22Rv1 (cell line): ENCODE data around the gene C1orf198.

Experiments
- H3K27ac ChIP-seq: fragments of 450-650 bp; 2 replicates; pipeline ENCODE4 v1.5.1; 2017
- ZFX ChIP-seq: fragments of 450-650 bp; IDR thresholded peaks from 2 replicates; pipeline ENCODE4 v1.6.1; 2017; ENCODE audit warnings: antibody characterized with exemption, borderline replicate concordance
- TF ChIP-seq, protein P1 (sequence below): fragments of 450-650 bp; IDR thresholded peaks from 2 replicates; pipeline ENCODE4 v1.5.1; 2017; ENCODE audit warnings: mild to moderate bottlenecking

Gene C1orf198

GRCh38 chr1:230909974-230910754 lies 41.8 kb upstream of the C1orf198 start:
- no peak overlapping the region for H3K27ac ChIP-seq
- TF ChIP-seq ZFX, result no peak
- TF ChIP-seq, protein P1, sequence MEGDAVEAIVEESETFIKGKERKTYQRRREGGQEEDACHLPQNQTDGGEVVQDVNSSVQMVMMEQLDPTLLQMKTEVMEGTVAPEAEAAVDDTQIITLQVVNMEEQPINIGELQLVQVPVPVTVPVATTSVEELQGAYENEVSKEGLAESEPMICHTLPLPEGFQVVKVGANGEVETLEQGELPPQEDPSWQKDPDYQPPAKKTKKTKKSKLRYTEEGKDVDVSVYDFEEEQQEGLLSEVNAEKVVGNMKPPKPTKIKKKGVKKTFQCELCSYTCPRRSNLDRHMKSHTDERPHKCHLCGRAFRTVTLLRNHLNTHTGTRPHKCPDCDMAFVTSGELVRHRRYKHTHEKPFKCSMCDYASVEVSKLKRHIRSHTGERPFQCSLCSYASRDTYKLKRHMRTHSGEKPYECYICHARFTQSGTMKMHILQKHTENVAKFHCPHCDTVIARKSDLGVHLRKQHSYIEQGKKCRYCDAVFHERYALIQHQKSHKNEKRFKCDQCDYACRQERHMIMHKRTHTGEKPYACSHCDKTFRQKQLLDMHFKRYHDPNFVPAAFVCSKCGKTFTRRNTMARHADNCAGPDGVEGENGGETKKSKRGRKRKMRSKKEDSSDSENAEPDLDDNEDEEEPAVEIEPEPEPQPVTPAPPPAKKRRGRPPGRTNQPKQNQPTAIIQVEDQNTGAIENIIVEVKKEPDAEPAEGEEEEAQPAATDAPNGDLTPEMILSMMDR, result no peak

- H3K27ac ChIP-seq, result no peak overlapping the region
- TF ChIP-seq ZFX, result no peak
- TF ChIP-seq, protein P1, result no peak
Measured at GRCh38 chr1:230907472-230908205, 39.3 kb upstream of the C1orf198 start.

GRCh38 chr1:230906226-230906625 lies 37.9 kb upstream of the C1orf198 start:
- H3K27ac ChIP-seq, result no peak overlapping the region
- TF ChIP-seq ZFX, result no peak
- TF ChIP-seq, protein P1, result no peak

DNA sequence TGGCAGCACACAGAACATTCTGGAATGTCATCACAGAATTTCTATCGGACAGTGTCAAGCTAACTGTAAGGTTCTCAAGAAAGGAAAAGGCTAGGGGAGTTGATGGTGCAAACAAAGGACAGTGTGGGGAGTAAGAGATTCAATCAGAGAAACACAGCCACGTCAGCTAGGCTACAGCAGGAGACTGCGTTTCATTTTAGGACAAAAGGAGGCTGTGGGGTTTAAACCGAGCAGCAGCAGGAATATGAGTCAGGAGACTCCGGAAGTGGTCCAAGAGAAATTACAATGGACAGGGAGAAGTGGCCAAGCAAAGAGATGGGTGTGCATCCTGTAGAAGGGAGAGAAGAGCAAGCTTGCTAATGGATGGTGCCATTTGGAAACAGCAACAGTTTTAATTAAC lies 37.4 kb upstream of the C1orf198 start:
- H3K27ac ChIP-seq, result no peak overlapping the region
- no peak for TF ChIP-seq ZFX
- TF ChIP-seq, protein P1, result no peak

GRCh38 chr1:230902349-230902923 lies 34.1 kb upstream of the C1orf198 start:
- no peak overlapping the region for H3K27ac ChIP-seq
- TF ChIP-seq, protein P1, result no peak
- TF ChIP-seq ZFX, result no peak

GRCh38 chr1:230901671-230902070 lies 33.4 kb upstream of the C1orf198 start:
- no peak overlapping the region for H3K27ac ChIP-seq
- TF ChIP-seq ZFX, result no peak
- TF ChIP-seq, protein P1, result no peak
